HEK293 (cell line): ENCODE data around the gene SMIM5.

Source experiments
- CTCF ChIA-PET: fragments of 350-600 bp; formaldehyde crosslinking; extraction: SDS; loops from one replicate; lab custom pipeline; 2021; ENCODE audit warnings: antibody characterized with exemption; lab: Yijun Ruan, JAX
- POLR2A ChIA-PET: fragments of 300-600 bp; formaldehyde crosslinking; extraction: SDS; loops from one replicate; lab custom pipeline; 2020; ENCODE audit warnings: antibody characterized with exemption, inconsistent platforms; lab: Yijun Ruan, JAX
- H3K27ac ChIP-seq: fragments of 200-500 bp; sonication (Bioruptor generic); 2 replicates; pipeline ENCODE4 v1.5.1; 2014; ENCODE audit warnings: low read depth, low read length, control low read depth, inconsistent platforms; ENCODE audit errors: extremely low read depth
- H3K36me3 ChIP-seq, 2 experiments: fragments of 200-500 bp in 1 of 2; sonication (Bioruptor generic) in 1 of 2; 1 replicate in 1 of 2; 2 replicates in 1 of 2; pipeline ENCODE4 v1.5.1; 2014 to 2017; ENCODE audit warnings: inconsistent platforms in 2 of 2, low read length in 2 of 2; ENCODE audit not compliant: control insufficient read depth in 2 of 2, insufficient read depth in 1 of 2
- H3K4me1 ChIP-seq: fragments of 200-500 bp; sonication (Bioruptor generic); 2 replicates; pipeline ENCODE4 v1.5.1; 2014; ENCODE audit warnings: mild to moderate bottlenecking, low read length, inconsistent platforms; ENCODE audit not compliant: control insufficient read depth, insufficient read depth
- H3K4me3 ChIP-seq: 2 replicates; pipeline ENCODE4 v1.5.1; 2011; ENCODE audit warnings: low read depth, mild to moderate bottlenecking, control low read depth, low read length, moderate library complexity
- H3K9me3 ChIP-seq: fragments of 200-500 bp; sonication (Bioruptor generic); 2 replicates; pipeline ENCODE4 v1.5.1; 2014; ENCODE audit warnings: low read depth, low read length, inconsistent platforms; ENCODE audit not compliant: control insufficient read depth, insufficient read depth
- AEBP2 ChIP-seq: fragments of 450-650 bp; formaldehyde crosslinking; IDR thresholded peaks from 2 replicates; pipeline ENCODE4 v1.5.1; 2016; ENCODE audit warnings: missing biosample characterization, missing genetic modification characterization, borderline replicate concordance
- CTCF ChIP-seq: fragments of 450-650 bp; formaldehyde crosslinking; IDR thresholded peaks from 2 replicates; pipeline ENCODE4 v1.5.1; 2016; ENCODE audit warnings: missing biosample characterization, missing genetic modification characterization
- GLI4 ChIP-seq: fragments of 450-650 bp; formaldehyde crosslinking; IDR thresholded peaks from 2 replicates; pipeline ENCODE4 v1.5.1; 2016; ENCODE audit warnings: missing biosample characterization, missing genetic modification characterization
- MZF1 ChIP-seq: fragments of 450-650 bp; formaldehyde crosslinking; IDR thresholded peaks from 2 replicates; pipeline ENCODE4 v1.5.1; 2017; ENCODE audit warnings: missing biosample characterization, missing genetic modification characterization, borderline replicate concordance
- PATZ1 ChIP-seq: fragments of 450-650 bp; formaldehyde crosslinking; IDR thresholded peaks from 2 replicates; pipeline ENCODE4 v1.5.1; 2016; ENCODE audit warnings: missing biosample characterization, missing genetic modification characterization
- PRDM10 ChIP-seq: fragments of 450-650 bp; formaldehyde crosslinking; IDR thresholded peaks from 2 replicates; pipeline ENCODE4 v1.5.1; 2016; ENCODE audit warnings: missing biosample characterization, missing genetic modification characterization
- SP3 ChIP-seq: fragments of 450-650 bp; formaldehyde crosslinking; IDR thresholded peaks from 2 replicates; pipeline ENCODE4 v1.5.1; 2016; ENCODE audit warnings: missing biosample characterization, missing genetic modification characterization
- TRIM28 ChIP-seq: IDR thresholded peaks from 2 replicates; pipeline ENCODE4 v1.6.1; 2011; ENCODE audit warnings: low read length, control low read depth, borderline replicate concordance
- ZBTB48 ChIP-seq: fragments of 450-650 bp; formaldehyde crosslinking; IDR thresholded peaks from 2 replicates; pipeline ENCODE4 v1.5.1; 2016; ENCODE audit warnings: missing biosample characterization, missing genetic modification characterization
- ZBTB7A ChIP-seq: fragments of 450-650 bp; formaldehyde crosslinking; IDR thresholded peaks from 2 replicates; pipeline ENCODE4 v1.5.1; 2016; ENCODE audit warnings: low read depth, missing biosample characterization, missing genetic modification characterization
- ZBTB8A ChIP-seq: fragments of 450-650 bp; formaldehyde crosslinking; IDR thresholded peaks from 2 replicates; pipeline ENCODE4 v1.5.1; 2016; ENCODE audit warnings: missing biosample characterization, missing genetic modification characterization
- ZFHX2 ChIP-seq: fragments of 450-650 bp; formaldehyde crosslinking; conservative IDR thresholded peaks from 2 replicates; pipeline ENCODE4 v1.5.1; 2016; ENCODE audit warnings: missing biosample characterization, missing genetic modification characterization
- ZNF138 ChIP-seq: fragments of 450-650 bp; formaldehyde crosslinking; IDR thresholded peaks from 2 replicates; pipeline ENCODE4 v1.5.1; 2016; ENCODE audit warnings: missing biosample characterization, missing genetic modification characterization, borderline replicate concordance
- ZNF2 ChIP-seq: fragments of 450-650 bp; formaldehyde crosslinking; IDR thresholded peaks from 2 replicates; pipeline ENCODE4 v1.5.1; 2016; ENCODE audit warnings: missing biosample characterization, missing genetic modification characterization
- ZNF366 ChIP-seq: fragments of 450-650 bp; formaldehyde crosslinking; conservative IDR thresholded peaks from 2 replicates; pipeline ENCODE4 v1.5.1; 2016; ENCODE audit warnings: missing biosample characterization, missing genetic modification characterization
- ZNF398 ChIP-seq: fragments of 450-650 bp; formaldehyde crosslinking; IDR thresholded peaks from 2 replicates; pipeline ENCODE4 v1.5.1; 2017; ENCODE audit warnings: missing biosample characterization, missing genetic modification characterization
- ZNF423 ChIP-seq: fragments of 450-650 bp; formaldehyde crosslinking; IDR thresholded peaks from 2 replicates; pipeline ENCODE4 v1.5.1; 2016; ENCODE audit warnings: missing biosample characterization, missing genetic modification characterization
- ZNF449 ChIP-seq: fragments of 450-650 bp; formaldehyde crosslinking; IDR thresholded peaks from 2 replicates; pipeline ENCODE4 v1.5.1; 2017; ENCODE audit warnings: missing biosample characterization, mild to moderate bottlenecking, missing genetic modification characterization, moderate library complexity
- ZNF558 ChIP-seq: fragments of 450-650 bp; formaldehyde crosslinking; IDR thresholded peaks from 2 replicates; pipeline ENCODE4 v1.5.1; 2016; ENCODE audit warnings: missing biosample characterization, missing genetic modification characterization
- ZNF560 ChIP-seq: fragments of 450-650 bp; formaldehyde crosslinking; IDR thresholded peaks from 2 replicates; pipeline ENCODE4 v1.5.1; 2017; ENCODE audit warnings: missing biosample characterization, missing genetic modification characterization, borderline replicate concordance
- ZNF580 ChIP-seq: fragments of 450-650 bp; formaldehyde crosslinking; IDR thresholded peaks from 2 replicates; pipeline ENCODE4 v1.5.1; 2016; ENCODE audit warnings: missing biosample characterization, missing genetic modification characterization
- ZNF660 ChIP-seq: fragments of 450-650 bp; IDR thresholded peaks from 2 replicates; pipeline ENCODE4 v1.5.1; 2018; ENCODE audit warnings: missing biosample characterization, mild to moderate bottlenecking, missing genetic modification characterization

SMIM5 gene

GRCh38 chr17:75633486-75634375 lies 497 bp downstream of the SMIM5 start:
- peaks cover 0 to 48% of the 10 kb centered on the region in 2 experiments; a peak in 1 of 3 replicates for H3K36me3 ChIP-seq
- H3K4me3 ChIP-seq = no peak overlapping the region
- H3K9me3 ChIP-seq = no peaks in the 10 kb centered on the region
- ChIA-PET CTCF (interaction anchor here (0.6 to 10.6 kb wide), 85 partner anchors 9 to 908 kb away, joined by 3 to 410 read pairs (median 5); partner anchors contain the start of genes GALK1, RECQL5, SAP30BP and TSEN54), POLR2A (interaction anchor here (0.6 to 2.0 kb wide), 13 partner anchors 12 to 843 kb away, joined by 3 to 9 read pairs (median 4); partner anchors contain the start of genes RECQL5 and SAP30BP)
- no peak overlapping the region for H3K27ac ChIP-seq
- peaks cover 11% of the 10 kb centered on the region for H3K4me1 ChIP-seq
- TF ChIP-seq PRDM10 (peak; percentile 39; the same call in 1 of the 2 replicates), ZBTB48 (peak; percentile 18; the same call in 1 of the 2 replicates), ZBTB8A (tag by site-specific recombination) (peak; percentile 96), ZFHX2 (tag by site-specific recombination) (peak; percentile 61), ZNF138 (tag by site-specific recombination) (no peak), ZNF660 (tag by site-specific recombination) (peak; percentile 25; the same call in 1 of the 2 replicates), CTCF (tag by site-specific recombination) (peak; percentile 97), MZF1 (tag by site-specific recombination) (no peak), PATZ1 (tag by site-specific recombination) (peak; percentile 43; the same call in 1 of the 2 replicates), ZNF558 (no peak), ZNF398 (tag by site-specific recombination) (peak; percentile 73), ZNF2 (tag by site-specific recombination) (0 out of 2 replicates have a peak, but pooled peaks have one; percentile 26), ZNF580 (tag by site-specific recombination) (no peak), AEBP2 (no peak), ZBTB7A (tag by site-specific recombination) (no peak), ZNF449 (tag by site-specific recombination) (peak; percentile 75), SP3 (tag by site-specific recombination) (0 out of 2 replicates have a peak, but pooled peaks have one; percentile 17), ZNF560 (tag by site-specific recombination) (no peak), GLI4 (tag by site-specific recombination) (no peak), ZNF366 (tag by site-specific recombination) (peak; percentile 47; the same call in 1 of the 2 replicates), ZNF423 (tag by site-specific recombination) (peak; percentile 87), TRIM28 (0 out of 2 replicates have a peak, but pooled peaks have one; percentile 14)
